GM18868 (cell line): ENCODE results near the gene PODXL.
A peak's percentile ranks its signal among the peaks of the same experiment; 100 is the strongest.
"Not testable (repeated sequence)": the region's sequence is repeated elsewhere in the genome, so short reads cannot be mapped to it uniquely, and the experiment has no call there.

Experiments
- ATAC-seq: cut with Tn5 transposase; IDR thresholded peaks from one replicate; pipeline ENCODE4 v1.9.1; 2021; ENCODE audit warnings: mild to moderate bottlenecking, moderate library complexity; ENCODE audit not compliant: unreplicated experiment

Gene PODXL

DNA sequence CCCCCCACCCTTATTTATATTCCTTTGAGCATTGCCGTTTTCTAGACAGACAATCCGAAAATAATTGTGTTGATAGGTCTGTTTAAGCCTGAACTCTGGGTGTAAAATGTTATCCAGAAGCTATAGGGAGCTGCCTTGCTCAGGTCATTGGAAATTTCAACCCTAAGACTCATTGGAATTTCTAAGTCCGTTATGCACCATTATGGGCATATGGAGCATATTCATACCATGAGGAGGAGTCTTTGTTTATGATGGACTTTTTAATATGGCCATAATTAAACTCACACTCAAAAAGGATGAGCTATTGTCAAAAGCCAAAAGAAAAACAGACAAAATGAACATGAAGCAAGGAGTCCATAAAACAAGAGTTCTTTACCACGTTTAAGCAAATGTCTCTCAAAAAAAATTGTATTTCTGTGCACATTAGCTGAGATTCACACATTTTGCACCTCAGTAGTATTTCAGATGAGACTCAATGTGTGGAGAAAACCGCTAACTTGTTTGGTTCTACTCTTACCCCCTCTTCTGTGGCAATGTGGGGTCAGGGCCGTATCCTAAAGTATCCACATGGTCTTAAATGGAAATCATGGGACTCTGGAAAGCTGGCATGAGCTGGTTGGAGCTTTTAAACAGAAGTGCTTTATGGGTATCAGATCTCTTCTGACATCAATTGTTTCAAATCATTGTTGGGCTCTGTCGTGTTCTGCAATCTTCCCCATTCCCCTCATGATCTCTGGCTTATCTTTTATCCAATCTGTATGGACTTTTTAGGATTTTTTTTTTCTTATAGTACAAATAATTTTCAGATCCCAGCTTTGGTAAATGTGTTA, 60.5 kb downstream of the PODXL start:
- no peak for ATAC-seq

DNA sequence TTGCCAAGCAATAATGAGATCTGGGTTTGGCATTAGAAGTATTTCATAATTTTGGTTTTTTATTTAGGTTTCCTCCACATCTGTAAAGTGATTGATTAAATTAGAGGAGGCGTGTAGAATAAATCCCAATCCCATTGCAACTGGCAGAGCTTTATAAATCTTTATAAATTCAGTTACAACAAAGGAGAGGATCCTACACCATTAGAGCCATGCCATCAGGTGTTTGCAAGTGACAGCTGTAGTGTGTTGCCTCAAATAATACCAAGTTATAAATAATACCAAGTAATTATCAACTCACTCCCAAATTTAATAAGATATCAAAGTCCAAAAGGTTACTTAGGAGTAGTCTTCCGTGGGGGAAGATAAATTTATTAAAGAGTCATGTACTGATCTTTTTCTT, 62.2 kb downstream of the PODXL start:
- no peak for ATAC-seq

DNA sequence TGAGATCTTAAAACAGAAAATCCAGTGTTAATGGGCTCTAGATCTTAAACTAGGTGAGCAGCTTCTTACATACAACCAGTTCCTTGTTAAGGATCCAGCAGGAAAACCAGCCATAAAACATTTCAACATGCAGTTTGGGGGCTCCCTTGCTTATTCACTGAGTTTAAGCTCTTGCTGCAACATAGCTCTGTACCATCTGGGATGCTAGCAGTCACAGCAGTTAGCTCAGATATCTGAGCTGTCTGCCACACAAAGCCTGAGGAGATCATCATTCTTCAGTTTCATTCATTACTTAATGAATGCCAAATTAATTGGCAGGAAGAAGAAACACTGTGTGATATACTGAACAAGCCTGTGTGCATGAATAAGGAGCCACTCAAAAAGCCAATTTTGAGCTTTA, 62.8 kb downstream of the PODXL start:
- no peak for ATAC-seq

DNA sequence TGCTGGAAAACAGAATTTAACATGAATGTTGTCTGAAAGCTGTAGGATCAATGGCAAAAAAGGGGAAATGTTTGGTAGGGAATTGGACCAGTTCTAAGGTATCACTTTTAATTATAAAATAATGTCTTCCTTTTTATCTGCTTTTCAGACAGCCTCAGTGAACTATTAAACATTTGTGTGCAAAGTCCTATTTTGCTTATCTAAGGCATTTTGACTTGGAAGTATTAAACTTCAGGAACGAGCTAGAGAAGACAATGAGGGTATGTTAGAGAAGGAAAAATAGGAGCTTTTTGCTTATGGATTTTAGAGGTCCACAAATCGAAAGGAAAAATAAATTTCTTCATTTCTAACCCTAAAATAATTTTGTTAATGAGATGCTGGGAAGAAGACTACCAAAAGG, 63.3 kb downstream of the PODXL start:
- no peak for ATAC-seq

DNA sequence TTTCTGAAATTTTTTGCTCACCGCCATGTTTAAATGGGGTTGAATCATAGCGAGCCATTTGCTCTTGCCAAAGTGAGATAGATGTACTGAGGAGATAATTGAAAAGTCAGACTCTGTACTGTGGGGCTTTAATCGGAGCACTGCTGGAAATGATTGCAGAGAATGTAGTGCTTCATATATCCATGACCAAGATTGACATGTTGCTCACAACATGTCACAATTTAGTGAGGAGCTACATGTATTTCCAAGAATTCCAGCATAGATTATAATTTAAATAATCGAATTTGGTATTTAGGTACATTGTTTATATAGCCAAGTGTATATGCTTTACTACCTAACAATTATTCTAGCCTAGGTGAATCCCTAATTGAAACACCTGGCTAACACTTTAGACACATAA, 66.5 kb downstream of the PODXL start:
- ATAC-seq: no peak

DNA sequence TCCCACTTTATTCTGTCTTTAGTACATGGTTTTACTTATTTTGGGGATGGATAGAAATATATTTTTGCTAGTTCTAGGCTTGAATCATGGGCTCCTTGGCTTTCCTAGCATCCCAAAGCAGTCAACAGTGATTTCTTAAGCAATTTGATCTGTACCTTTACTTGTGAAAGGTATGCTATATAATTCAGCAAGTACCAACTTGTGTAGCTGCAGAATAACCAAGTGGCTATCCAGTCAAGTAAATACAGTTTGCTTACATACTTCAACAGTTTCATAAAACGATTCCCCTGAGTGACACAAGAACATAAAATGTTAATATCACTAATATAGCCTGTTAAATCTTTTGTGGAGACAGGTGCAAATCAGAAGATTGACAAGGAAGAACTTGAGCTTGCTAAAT, 67.2 kb downstream of the PODXL start:
- no peak for ATAC-seq

DNA sequence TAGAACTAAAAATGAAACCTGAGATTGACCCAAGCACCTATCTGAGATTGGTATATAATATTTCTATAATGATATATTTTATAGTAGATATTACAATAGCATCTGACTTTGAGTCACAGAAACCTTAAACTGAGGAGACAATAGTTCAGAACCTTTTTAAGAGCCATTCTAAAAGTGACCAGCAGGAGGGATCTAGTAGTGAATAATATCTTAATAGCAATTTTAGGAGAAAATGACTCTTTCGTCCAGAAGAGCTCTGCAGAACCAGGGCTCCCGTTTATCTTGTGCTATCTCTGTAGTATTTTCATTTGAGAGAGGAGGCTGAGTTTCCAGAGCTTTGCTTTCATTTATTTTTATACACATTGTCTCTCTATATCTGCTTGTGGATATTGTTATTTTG, 68.1 kb downstream of the PODXL start:
- ATAC-seq: no peak

DNA sequence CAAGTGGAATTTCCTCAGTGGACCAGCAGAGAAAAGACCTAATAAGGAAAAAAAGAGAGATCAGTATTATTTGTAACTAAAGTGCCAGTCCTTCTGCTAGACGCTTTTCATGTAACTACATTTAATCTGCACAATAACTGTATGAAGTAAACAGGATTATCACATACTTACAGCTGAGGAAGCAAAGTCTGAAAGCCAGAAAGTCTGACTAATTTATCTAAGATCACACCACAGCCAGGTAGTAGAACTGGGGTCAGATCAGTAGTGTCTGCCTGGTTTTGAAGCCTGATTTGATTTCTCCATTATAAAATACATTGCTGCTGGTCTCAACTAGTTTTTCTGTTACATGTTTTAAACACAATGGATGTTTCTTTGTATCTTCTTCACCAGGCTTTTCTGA, 69.2 kb downstream of the PODXL start:
- no peak for ATAC-seq

DNA sequence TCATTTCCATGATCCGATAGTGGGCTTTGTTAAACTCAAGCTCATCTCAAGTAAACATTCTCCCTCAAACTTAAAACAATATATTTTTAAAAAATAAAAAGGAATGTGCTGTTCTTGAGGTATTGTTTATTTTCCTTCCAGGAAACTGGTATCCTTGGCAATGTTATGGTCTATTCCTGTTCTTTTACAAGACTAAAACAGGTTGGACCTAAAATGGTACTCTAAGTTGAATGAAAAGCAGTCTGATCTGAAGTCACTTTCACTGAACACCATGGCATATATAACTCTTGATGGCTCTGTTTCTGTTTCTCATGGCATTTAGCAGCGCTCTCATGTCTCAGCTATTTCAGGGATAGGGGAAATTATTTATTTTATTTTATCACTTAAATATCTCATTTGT, 70.1 kb downstream of the PODXL start:
- no peak for ATAC-seq

DNA sequence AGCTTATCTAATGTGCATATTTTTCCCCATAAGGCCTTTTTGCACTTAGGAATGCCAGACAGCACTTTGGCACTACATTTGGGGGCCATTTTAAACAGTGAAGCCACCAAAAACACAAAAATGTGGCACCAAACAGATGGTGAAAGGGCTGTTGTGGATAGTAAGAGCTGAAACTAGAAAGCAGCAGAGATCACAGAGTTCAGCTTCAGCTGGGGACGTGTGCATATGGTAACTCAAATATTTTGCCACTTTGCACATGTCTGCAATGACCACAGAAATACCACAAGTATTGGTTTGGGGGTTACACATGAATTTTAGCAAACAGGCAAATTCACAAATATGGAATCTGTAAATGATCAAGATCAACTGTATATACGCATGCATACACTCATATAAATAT, 72.8 kb downstream of the PODXL start:
- ATAC-seq: no peak

DNA sequence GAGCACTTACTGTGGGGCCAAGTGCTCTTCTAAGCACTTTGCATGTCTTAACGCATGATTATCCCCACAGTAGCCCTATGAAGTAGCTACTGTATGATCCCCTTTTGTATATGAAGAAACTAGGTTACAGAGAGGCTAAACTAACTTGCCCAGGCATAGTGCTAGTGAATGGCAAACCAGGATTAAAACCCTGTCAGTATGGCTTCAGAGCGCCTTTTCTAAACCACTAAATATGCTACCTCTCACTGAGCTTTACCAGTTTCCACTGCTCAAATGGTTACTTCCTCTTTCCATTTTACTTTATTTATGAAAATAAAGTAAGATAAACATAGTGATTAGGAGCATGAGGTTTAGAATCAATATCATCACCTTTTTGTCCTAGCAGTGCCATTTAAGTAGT, 73.6 kb downstream of the PODXL start:
- ATAC-seq: peak; percentile 73

DNA sequence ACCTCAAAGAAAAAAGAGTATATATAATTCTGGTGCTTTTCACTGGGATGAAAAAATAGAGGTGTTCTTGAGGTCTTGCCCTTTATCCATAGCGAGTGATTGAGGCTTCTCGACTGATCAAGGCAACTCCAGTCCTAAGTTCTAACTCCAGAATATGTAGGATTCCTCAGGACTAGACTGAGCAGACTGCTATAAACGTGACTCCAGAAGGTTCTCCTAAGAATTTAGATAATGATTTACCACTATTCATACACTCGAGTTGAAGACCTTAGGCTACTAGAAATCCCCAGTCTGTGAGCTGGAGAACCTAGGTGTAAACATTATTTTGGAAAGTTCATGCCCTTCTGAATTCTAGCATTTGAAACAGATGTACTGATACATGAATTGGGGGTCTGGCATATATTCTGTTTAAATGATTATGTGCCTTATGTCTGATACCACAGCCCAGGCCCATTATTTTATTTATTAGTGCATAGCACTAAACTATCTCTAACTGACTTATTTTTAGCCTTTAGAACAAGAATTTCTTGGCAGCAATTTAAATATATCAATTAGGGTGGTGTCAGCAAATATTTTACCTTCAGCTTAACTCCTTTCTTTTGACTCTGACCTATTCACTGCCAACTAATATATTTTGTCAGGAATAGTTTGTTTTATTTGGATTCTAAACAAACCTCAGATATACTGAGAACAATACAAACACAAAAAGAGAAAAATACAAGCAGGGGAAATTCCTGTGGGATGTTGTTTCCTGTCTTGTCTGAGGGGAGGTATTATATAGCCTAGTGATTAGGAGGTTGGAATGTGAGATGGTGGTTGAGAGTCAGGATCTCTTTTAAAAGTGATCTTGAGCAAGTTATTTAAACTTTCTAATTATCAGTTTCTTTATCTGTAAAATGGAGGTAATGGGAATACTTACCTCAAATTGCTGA, 75.8 kb downstream of the PODXL start:
- ATAC-seq: no peak

DNA sequence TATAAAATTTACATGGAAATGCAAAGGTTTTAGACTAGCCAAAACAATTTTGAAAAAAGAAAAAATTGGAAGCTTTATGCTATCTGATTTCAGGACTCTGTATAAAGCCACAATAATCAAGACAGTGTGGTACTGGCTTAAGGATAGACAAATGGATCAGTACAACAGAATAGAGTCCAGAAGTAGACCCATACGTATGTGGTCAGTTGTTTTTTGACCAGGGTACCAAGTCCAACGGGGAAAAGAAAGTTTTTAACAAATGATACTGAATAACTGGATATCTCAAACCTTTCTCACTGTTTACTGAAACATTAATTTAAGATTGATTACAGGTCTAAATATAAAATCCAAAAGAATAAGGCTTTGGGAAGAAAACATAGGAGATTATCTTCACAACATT, 79.7 kb downstream of the PODXL start:
- ATAC-seq: no peak

DNA sequence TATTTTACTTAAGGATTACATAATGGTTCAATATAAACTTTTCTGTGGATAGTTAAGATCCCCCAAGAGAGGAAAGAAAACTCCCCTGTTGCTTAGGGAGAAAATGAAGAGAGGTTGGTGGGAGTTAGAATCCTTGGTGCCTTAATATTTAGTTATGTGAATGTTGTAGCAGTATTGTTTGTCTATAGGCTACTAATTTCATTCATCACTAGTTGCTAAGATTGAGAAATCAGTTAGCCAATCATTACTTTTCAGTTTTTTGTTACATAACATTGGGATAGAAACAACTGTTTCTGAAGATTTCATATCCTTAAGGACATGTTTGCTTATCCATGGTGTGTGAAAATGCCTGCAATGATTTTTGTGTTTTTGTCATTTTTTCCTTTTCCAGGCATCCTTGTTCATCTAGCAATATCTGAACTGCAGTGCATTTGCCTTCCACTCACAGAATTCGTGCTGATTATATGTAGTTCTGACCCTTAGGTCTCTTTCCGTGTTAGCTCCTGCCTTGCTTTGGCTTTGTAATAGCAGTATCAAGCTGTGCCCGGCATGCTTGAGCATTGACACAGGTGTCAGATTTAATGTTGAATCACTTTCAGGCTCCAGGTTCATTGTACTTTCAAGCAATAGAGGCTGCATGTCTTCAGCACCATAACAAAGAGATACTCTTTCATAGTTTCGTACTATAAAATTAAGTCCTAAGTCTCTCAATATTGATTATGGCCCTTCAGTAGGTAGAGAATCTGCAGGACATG, 85.0 kb downstream of the PODXL start:
- no peak for ATAC-seq

DNA sequence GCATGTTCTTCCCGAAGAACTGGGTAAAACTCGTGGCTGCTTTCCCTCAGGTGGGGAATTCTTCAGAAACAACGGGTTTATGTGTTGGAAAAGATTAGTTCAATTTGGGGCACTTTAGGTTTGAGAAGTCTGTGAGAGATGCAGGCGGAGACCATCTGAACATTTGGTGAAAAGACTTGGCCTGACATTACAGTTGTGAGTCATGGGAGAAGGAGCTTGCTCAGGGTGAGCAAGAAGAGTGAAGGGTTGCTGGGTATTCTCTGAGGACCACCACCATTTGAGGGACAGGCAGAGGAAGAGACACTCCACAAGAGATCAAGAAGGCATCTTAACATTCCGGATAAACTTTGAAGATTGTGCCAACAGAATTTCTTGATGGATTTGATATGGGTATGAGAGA, 88.6 kb downstream of the PODXL start:
- no peak for ATAC-seq

DNA sequence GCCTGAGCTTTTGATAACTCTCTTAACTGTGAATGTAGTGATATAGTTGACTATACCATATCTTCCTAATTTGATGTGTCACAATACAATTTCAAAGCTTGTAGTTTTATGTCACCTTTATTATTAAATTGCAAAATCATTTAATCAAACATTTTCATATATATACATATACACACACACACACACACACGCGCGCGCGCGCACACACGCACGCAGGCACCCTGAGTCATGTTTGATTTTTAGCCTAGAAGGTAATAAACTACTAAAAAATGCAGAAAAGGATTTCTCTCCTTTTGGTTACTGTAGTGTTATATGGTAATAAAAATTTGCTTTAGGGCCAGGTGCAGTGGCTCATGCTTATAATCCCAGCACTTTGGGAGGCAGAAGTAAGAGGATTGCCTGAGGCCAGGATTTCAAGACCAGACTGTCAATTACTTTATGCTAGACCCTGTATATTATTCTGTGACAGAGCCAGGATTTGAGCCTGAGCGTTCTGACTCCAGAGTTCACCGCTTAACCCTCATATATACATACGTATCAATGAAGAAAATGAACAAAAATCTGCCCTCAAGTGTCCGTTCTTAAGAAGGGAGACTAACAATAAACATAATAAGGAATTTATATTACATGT, 89.6 kb downstream of the PODXL start:
- ATAC-seq: no peak

DNA sequence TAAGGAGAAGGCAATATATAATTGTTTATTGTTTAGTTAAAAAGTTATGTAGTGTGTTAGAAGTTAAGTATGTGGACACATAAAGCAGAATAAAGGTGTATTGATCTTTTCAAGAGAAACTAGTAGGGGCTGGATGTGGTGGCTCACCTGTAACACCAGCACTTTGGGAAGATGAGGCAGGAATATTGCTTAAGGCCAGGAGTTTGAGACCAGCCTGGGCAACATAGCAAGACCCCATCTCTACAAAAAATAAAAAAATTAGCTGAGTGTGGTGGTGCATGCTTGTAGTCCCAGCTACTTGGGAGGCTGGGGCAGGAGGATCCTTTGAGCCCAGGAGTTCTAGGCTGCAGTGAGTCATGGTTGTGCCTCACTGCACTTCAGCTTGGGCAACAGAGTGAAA, 93.7 kb downstream of the PODXL start:
- ATAC-seq: not testable (repeated sequence)

DNA sequence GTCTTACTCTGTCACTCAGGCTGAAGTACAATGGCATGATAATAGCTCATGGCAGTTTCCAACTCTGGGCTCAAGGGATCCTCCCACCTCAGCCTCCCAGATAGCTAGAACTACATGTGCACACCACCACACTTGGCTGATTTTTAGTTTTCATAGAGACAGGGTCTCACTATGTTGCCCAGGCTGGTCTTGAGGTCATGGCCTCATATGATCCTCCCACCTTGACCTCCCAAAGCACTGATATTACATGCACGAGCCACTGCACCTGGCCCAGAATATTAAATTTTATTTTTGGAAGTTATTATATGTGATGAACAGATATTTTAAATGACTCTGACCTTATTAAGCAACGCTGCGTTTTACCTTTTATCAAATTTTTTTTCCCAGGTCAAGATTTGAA, 94.4 kb downstream of the PODXL start:
- ATAC-seq: no peak

DNA sequence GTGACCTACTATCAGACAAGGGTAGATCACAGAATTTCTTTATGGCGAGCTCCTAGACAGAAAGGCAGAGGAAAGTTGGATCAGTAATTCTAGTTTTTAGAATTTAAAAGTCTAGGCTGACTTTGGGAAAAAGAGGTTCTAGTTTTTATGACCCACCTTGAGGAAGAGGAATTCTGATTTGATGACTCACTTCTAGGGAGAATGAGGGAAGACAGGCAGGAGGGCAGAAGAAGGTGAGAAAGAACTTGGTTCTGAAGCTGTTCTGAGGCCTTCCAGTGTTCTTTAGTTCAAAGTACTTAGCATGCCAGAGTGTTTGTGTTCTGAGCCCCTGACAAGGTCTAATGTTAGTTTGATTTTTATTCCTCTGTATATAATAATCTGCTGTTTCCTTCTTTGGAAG, 97.2 kb downstream of the PODXL start:
- no peak for ATAC-seq

DNA sequence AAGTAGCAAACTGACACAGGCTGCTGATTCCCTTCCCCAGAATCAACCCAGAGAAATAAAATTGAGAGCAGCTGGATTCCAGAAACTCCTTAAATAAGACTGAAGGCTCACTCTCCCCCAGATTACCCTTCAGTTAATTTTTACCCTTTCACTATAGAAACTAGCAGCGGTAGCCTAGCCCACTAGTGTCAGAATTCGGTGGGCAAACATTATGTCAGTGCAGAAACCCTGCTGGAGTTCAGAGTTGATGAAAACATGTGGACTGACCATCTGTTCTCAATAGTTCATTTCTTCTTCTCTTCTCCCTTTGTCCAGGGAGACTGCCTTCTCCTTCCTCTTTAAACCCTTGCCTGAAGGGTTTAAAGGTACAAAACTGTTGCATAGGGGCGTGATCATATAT, 100.1 kb downstream of the PODXL start:
- no peak for ATAC-seq

DNA sequence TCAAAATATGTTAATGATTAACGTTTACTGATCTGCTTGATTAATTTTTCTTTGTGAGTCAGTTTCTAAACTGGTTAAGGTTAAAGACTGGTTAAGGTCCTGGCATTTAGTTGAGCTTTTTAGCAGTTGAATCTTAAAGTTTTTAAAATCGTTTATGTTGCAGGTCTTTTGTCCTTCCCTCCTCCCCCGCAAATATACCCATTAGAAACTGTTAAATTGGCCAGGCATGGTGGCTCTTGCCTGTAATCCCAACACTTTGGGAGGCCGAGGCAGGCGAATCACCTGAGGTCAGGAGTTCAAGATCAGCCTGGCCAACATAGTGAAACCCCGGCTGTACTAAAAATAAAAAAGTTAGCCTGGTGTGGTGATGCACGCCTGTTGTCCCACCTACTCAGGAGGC, 100.9 kb downstream of the PODXL start:
- ATAC-seq: no peak
